HEK293T (cell line): Measurements from ENCODE around the gene RAN.
"Not testable (repeated sequence)": the region's sequence is repeated elsewhere in the genome, so short reads cannot be mapped to it uniquely, and the experiment has no call there.

Experiments used
- CTCF ChIA-PET: fragments of 350-600 bp; formaldehyde crosslinking; extraction: SDS; loops from one replicate; lab custom pipeline; 2021; ENCODE audit warnings: antibody characterized with exemption, inconsistent platforms; lab: Yijun Ruan, JAX
- POLR2A ChIA-PET: fragments of 350-600 bp; formaldehyde crosslinking; extraction: SDS; loops from one replicate; lab custom pipeline; 2020; ENCODE audit warnings: antibody characterized with exemption, inconsistent platforms; lab: Yijun Ruan, JAX
- DNase-seq: peaks from one replicate; pipeline ENCODE4 v3.0.0; 2012; ENCODE audit warnings: mixed read lengths; ENCODE audit errors: extremely low spot score
- ARNT ChIP-seq: fragments of 450-650 bp; IDR thresholded peaks from 2 replicates; pipeline ENCODE4 v1.6.1; 2017; ENCODE audit warnings: mild to moderate bottlenecking
- BHLHE40 ChIP-seq: fragments of 450-650 bp; IDR thresholded peaks from 2 replicates; pipeline ENCODE4 v1.6.1; 2016; ENCODE audit warnings: mild to moderate bottlenecking, moderate library complexity, borderline replicate concordance
- CTBP1 ChIP-seq: fragments of 450-650 bp; IDR thresholded peaks from 2 replicates; pipeline ENCODE4 v1.6.1; 2016; ENCODE audit warnings: borderline replicate concordance
- ELF4 ChIP-seq: fragments of 450-650 bp; IDR thresholded peaks from 2 replicates; pipeline ENCODE4 v1.6.1; 2017; ENCODE audit warnings: antibody characterized with exemption
- FOXA1 ChIP-seq: fragments of 450-650 bp; IDR thresholded peaks from 2 replicates; pipeline ENCODE4 v1.6.1; 2016; ENCODE audit warnings: mild to moderate bottlenecking
- FOXK2 ChIP-seq: fragments of 450-650 bp; IDR thresholded peaks from 2 replicates; pipeline ENCODE4 v1.6.1; 2016; ENCODE audit warnings: mild to moderate bottlenecking
- FOXM1 ChIP-seq: fragments of 450-650 bp; IDR thresholded peaks from 2 replicates; pipeline ENCODE4 v1.6.1; 2017; ENCODE audit warnings: mild to moderate bottlenecking, borderline replicate concordance
- HDGF ChIP-seq: fragments of 450-650 bp; IDR thresholded peaks from 2 replicates; pipeline ENCODE4 v1.6.1; 2017; ENCODE audit warnings: antibody characterized with exemption, borderline replicate concordance
- L3MBTL2 ChIP-seq: fragments of 450-650 bp; conservative IDR thresholded peaks from 2 replicates; pipeline ENCODE4 v1.6.1; 2016; ENCODE audit warnings: mild to moderate bottlenecking
- LEF1 ChIP-seq: fragments of 450-650 bp; IDR thresholded peaks from 2 replicates; pipeline ENCODE4 v1.6.1; 2017; ENCODE audit warnings: mild to moderate bottlenecking, borderline replicate concordance
- NFRKB ChIP-seq: fragments of 450-650 bp; IDR thresholded peaks from 2 replicates; pipeline ENCODE4 v1.6.1; 2016; ENCODE audit warnings: mild to moderate bottlenecking, moderate library complexity
- PKNOX1 ChIP-seq: fragments of 450-650 bp; IDR thresholded peaks from 2 replicates; pipeline ENCODE4 v1.6.1; 2016
- SP1 ChIP-seq: fragments of 450-650 bp; IDR thresholded peaks from 2 replicates; pipeline ENCODE4 v1.6.1; 2017
- SUZ12 ChIP-seq: fragments of 450-650 bp; IDR thresholded peaks from 2 replicates; pipeline ENCODE4 v1.6.1; 2016; ENCODE audit warnings: mild to moderate bottlenecking
- TARDBP ChIP-seq: fragments of 450-650 bp; IDR thresholded peaks from 2 replicates; pipeline ENCODE4 v1.6.1; 2016
- ZNF384 ChIP-seq: fragments of 450-650 bp; IDR thresholded peaks from 2 replicates; pipeline ENCODE4 v1.6.1; 2016

Gene RAN

DNA sequence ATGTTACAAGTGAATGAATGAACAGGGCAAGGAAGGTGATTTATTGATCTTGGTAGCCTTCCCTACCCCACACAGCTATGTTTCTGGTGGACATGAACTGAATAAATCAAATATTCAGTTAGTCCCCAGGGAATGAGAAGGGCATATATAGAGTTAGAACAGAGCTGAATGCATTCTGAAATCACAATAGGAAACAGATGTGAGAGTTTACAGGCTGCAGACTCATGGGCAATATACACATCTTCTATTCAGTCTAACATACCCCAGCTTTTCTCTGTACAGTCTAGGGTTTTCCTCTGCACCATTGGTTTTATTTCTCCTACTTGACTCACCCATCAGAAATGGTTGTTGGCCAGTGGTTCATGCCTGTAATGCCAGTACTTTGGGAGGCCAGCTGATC is 25.5 kb upstream of the RAN start:
- no peak for DNase-seq
- POLR2A ChIA-PET = interaction anchor here (1.1 kb wide), 1 partner anchor 24 kb away, joined by 7 read pairs; no protein-coding TSS in a partner anchor
- CTCF ChIA-PET = no interaction called here
- TF ChIP-seq FOXA1 (no peak), ARNT (no peak), SUZ12 (no peak)

- CTCF ChIA-PET = no interaction called here
- POLR2A ChIA-PET = no interaction called here
- TF ChIP-seq PKNOX1 (no peak), FOXM1 (no peak), LEF1 (no peak), FOXA1 (no peak), HDGF (no peak), BHLHE40 (no peak), ZNF384 (no peak), ELF4 (no peak), NFRKB (no peak), SUZ12 (no peak), ARNT (no peak), CTBP1 (no peak), SP1 (no peak), FOXK2 (no peak), L3MBTL2 (no peak), TARDBP (no peak)
- no peak for DNase-seq
These were observed 24.8 kb upstream of the RAN start for GRCh38 chr12:130847112-130847511.

- CTCF ChIA-PET, DNase-seq, POLR2A ChIA-PET: not testable (repeated sequence)
These were observed 23.8 kb upstream of the RAN start for GRCh38 chr12:130848105-130848504.

DNA sequence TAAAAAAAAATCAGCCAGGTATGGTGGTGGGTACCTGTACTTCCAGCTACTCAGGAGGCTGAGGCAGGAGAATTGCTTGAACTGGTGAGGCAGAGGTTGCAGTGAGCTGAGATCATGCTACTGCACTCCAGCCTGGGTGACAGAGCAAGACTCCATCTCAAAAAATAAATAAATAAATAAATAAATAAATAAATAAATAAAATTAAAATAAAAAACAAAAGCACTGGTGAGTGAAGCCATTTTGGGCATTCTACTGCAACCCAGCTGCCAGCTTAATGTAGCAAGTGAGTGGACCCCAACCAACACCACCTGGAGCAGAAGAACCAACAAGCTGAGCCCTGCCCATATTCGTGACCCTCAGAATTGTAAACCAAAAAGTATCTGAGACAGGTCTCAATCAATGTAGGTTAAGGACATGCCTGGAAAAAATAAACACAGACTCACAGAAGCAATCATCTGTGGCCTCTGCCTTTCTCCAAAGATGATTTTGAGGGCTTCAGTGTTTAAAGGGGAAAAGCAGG is 23.0 kb upstream of the RAN start:
- CTCF ChIA-PET = not testable (repeated sequence)

GRCh38 chr12:130849561-130850417 is 22.1 kb upstream of the RAN start:
- CTCF ChIA-PET = no interaction called here

More for the DNA sequence above, 23.0 kb upstream of the RAN start:
- POLR2A ChIA-PET, DNase-seq: not testable (repeated sequence)

DNA sequence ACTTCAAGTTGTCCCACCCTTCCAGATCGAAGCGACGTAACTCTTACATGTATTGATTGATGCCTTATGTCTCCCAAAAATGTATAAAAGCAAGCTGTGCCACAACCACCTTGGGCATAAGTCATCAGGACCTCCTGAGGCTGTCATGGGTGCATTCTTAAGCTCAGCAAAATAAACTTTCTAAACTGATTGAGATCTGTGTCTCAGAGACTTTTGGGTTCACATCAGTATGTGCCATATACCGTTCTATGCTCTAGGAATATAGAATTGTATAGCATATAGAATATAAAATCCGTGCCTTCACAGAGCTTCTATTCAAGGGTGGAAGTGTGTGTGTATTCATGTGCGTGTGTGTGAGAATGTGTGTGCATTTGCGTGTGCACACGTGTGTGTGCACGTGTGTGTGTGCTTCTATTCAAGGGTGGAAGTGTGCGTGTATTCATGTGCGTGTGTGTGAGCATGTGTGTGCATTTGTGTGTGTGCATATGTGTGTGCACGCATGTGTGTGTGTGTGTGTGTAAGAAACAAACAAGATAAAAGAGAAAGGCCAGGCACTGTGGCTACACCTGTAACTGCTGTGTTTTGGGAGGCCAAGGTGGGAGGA is 21.3 kb upstream of the RAN start:
- ChIA-PET CTCF (no interaction called here), POLR2A (no interaction called here)
- no peak for TF ChIP-seq BHLHE40
- no peak for TF ChIP-seq HDGF
- TF ChIP-seq FOXA1 = no peak
- no peak for TF ChIP-seq ZNF384
- no peak for TF ChIP-seq FOXM1
- TF ChIP-seq PKNOX1 = no peak
- no peak for TF ChIP-seq L3MBTL2
- TF ChIP-seq SP1 = no peak
- TF ChIP-seq ARNT = no peak
- no peak for TF ChIP-seq SUZ12
- TF ChIP-seq ELF4 = no peak
- no peak for TF ChIP-seq NFRKB
- TF ChIP-seq FOXK2 = no peak
- TF ChIP-seq LEF1 = no peak
- TF ChIP-seq TARDBP = no peak
- no peak for TF ChIP-seq CTBP1
- DNase-seq = no peak

More at GRCh38 chr12:130849561-130850417, 22.1 kb upstream of the RAN start:
- no peak for DNase-seq
- POLR2A ChIA-PET = no interaction called here
- TF ChIP-seq HDGF = no peak
- no peak for TF ChIP-seq SP1
- no peak for TF ChIP-seq ZNF384
- TF ChIP-seq SUZ12 = no peak
- TF ChIP-seq BHLHE40 = no peak

DNA sequence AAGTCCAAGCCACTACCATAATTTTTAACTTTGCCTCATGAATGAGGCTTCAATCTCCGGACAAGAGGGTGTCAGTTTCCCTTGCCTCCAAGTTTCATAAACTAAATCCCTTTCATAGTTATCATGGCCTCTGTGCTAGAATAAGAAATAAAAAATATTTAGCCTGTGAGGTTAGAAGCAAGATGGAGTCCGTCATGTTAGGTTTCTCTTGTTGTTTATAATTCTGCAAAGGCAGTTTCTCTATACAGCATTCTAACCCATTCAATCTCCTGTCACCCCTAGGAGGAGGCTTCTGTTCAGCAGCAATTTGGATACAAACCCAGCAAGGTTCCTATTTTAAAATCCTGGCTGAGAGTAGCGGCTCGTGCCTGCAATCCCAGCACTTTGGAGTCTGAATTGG is 15.8 kb upstream of the RAN start:
- ChIA-PET POLR2A (no interaction called here), CTCF (no interaction called here)
- TF ChIP-seq ZNF384 = no peak
- TF ChIP-seq SP1 = no peak
- DNase-seq = no peak
